GM18858 (cell line): ENCODE data around the gene CUBN.

Experiments
- ATAC-seq: cut with Tn5 transposase; IDR thresholded peaks from one replicate; pipeline ENCODE4 v1.9.1; 2021; ENCODE audit not compliant: unreplicated experiment

CUBN gene

GRCh38 chr10:17043586-17043985, 86.0 kb downstream of the CUBN start:
- no peak for ATAC-seq

GRCh38 chr10:17041626-17042520, 87.7 kb downstream of the CUBN start:
- ATAC-seq, result no peak

- no peak for ATAC-seq
Measured at GRCh38 chr10:17038627-17039026, 91.0 kb downstream of the CUBN start.

GRCh38 chr10:17037910-17038309, 91.7 kb downstream of the CUBN start:
- ATAC-seq, result no peak

- ATAC-seq, result no peak
Measured at GRCh38 chr10:17035446-17035845, 94.2 kb downstream of the CUBN start.

- ATAC-seq, result no peak
Measured at GRCh38 chr10:17033529-17034260, 95.9 kb downstream of the CUBN start.

GRCh38 chr10:17031637-17032635, 97.7 kb downstream of the CUBN start:
- ATAC-seq, result no peak

- no peak for ATAC-seq
Measured at GRCh38 chr10:17029581-17030271, 99.9 kb downstream of the CUBN start.

GRCh38 chr10:17029239-17029580, 100.4 kb downstream of the CUBN start:
- ATAC-seq, result no peak

GRCh38 chr10:17028798-17029197, 100.8 kb downstream of the CUBN start:
- no peak for ATAC-seq

- peak; percentile 25 for ATAC-seq
Measured at GRCh38 chr10:17026686-17027485, 102.7 kb downstream of the CUBN start.

GRCh38 chr10:17025444-17026295, 103.9 kb downstream of the CUBN start:
- no peak for ATAC-seq

- no peak for ATAC-seq
Measured at GRCh38 chr10:17024461-17024860, 105.2 kb downstream of the CUBN start.

GRCh38 chr10:17023386-17024298, 106.0 kb downstream of the CUBN start:
- ATAC-seq, result peak; percentile 97

- no peak for ATAC-seq
Measured at GRCh38 chr10:17022896-17023295, 106.7 kb downstream of the CUBN start.

- no peak for ATAC-seq
Measured at GRCh38 chr10:17022466-17022825, 107.2 kb downstream of the CUBN start.

- no peak for ATAC-seq
Measured at GRCh38 chr10:17021656-17022465, 107.8 kb downstream of the CUBN start.
